Stimulated activated naive B cell treated with anti-CD40 and anti-IgM and Interleukin-4, amounts not matched to agents 10 μg/mL and 1 μg/mL and 100 μg/mL, for 72 hours (primary cell): ENCODE measurements around the gene CHST11.

Experiments
- ATAC-seq, 2 donors: fragments of 150-1000 bp; cut with Tn5 transposase; replicated peaks; 2 replicates each; pipeline ENCODE4 v1.10.0; 2021; ENCODE audit warnings: moderate library complexity in 1 of 2
- DNase-seq: peaks from one replicate; pipeline ENCODE4 v3.0.0; 2021
- H3K27ac Mint-ChIP-seq: one replicate; pipeline ENCODE4 v1.8.0; 2022; ENCODE audit warnings: mild to moderate bottlenecking, mixed read lengths
- H3K27me3 Mint-ChIP-seq, 2 donors: one replicate each; pipeline ENCODE4 v1.8.0; 2022; ENCODE audit warnings: mixed read lengths in 2 of 2
- H3K36me3 Mint-ChIP-seq, 2 donors: one replicate each; pipeline ENCODE4 v1.8.0; 2022; ENCODE audit warnings: mixed read lengths in 2 of 2, mild to moderate bottlenecking in 1 of 2
- H3K4me1 Mint-ChIP-seq, 2 donors: one replicate each; pipeline ENCODE4 v1.8.0; 2022; ENCODE audit warnings: mixed read lengths in 2 of 2, mild to moderate bottlenecking in 1 of 2
- H3K4me3 Mint-ChIP-seq, 2 donors: one replicate each; pipeline ENCODE4 v1.8.0; 2022; ENCODE audit warnings: mild to moderate bottlenecking in 2 of 2, mixed read lengths in 2 of 2, moderate library complexity in 1 of 2
- H3K9me3 Mint-ChIP-seq, 2 donors: one replicate each; pipeline ENCODE4 v1.8.0; 2022; ENCODE audit warnings: mixed read lengths in 2 of 2, mild to moderate bottlenecking in 1 of 2

Gene CHST11

GRCh38 chr12:104649921-104650320, 193.2 kb downstream of the CHST11 start:
- peaks cover 47 to 64% of the 10 kb centered on the region in 2 donors for H3K36me3 Mint-ChIP-seq
- no peaks in the 10 kb centered on the region for H3K27me3 Mint-ChIP-seq
- ATAC-seq, result no peak
- H3K4me3 Mint-ChIP-seq, result no peak overlapping the region
- no peak overlapping the region for H3K27ac Mint-ChIP-seq
- peaks cover 0 to 5% of the 10 kb centered on the region in 2 donors for H3K9me3 Mint-ChIP-seq
- H3K4me1 Mint-ChIP-seq, result peaks cover 50 to 86% of the 10 kb centered on the region in 2 donors
- DNase-seq, result no peak

- Mint-ChIP-seq H3K4me3 (no peak overlapping the region), H3K9me3 (peaks cover 0 to 5% of the 10 kb centered on the region in 2 donors), H3K27ac (no peak overlapping the region), H3K4me1 (peaks cover 50 to 86% of the 10 kb centered on the region in 2 donors), H3K36me3 (peaks cover 48 to 64% of the 10 kb centered on the region in 2 donors), H3K27me3 (no peaks in the 10 kb centered on the region)
- no peak for ATAC-seq
- no peak for DNase-seq
Measured at GRCh38 chr12:104650541-104650940, 193.8 kb downstream of the CHST11 start.

GRCh38 chr12:104651811-104652210, 195.1 kb downstream of the CHST11 start:
- no peak overlapping the region for H3K4me3 Mint-ChIP-seq
- no peaks in the 10 kb centered on the region for H3K27me3 Mint-ChIP-seq
- DNase-seq (no peak), ATAC-seq (no peak)
- peaks cover 45 to 86% of the 10 kb centered on the region in 2 donors for H3K4me1 Mint-ChIP-seq
- H3K36me3 Mint-ChIP-seq, result peaks cover 36 to 55% of the 10 kb centered on the region in 2 donors
- H3K27ac Mint-ChIP-seq, result no peak overlapping the region
- H3K9me3 Mint-ChIP-seq, result peaks cover 0 to 2% of the 10 kb centered on the region in 2 donors

GRCh38 chr12:104652358-104652757, 195.6 kb downstream of the CHST11 start:
- no peak overlapping the region for H3K4me3 Mint-ChIP-seq
- H3K36me3 Mint-ChIP-seq, result peaks cover 35 to 54% of the 10 kb centered on the region in 2 donors
- H3K27ac Mint-ChIP-seq, result no peak overlapping the region
- H3K9me3 Mint-ChIP-seq, result peaks cover 0 to 2% of the 10 kb centered on the region in 2 donors
- H3K27me3 Mint-ChIP-seq, result no peaks in the 10 kb centered on the region
- H3K4me1 Mint-ChIP-seq, result peaks cover 45 to 90% of the 10 kb centered on the region in 2 donors
- ATAC-seq, result no peak
- no peak for DNase-seq

GRCh38 chr12:104652910-104653309, 196.2 kb downstream of the CHST11 start:
- ATAC-seq (no peak), DNase-seq (no peak)
- Mint-ChIP-seq H3K4me3 (no peak overlapping the region), H3K4me1 (peaks cover 44 to 92% of the 10 kb centered on the region in 2 donors), H3K27ac (no peak overlapping the region), H3K36me3 (peaks cover 31 to 50% of the 10 kb centered on the region in 2 donors), H3K27me3 (no peaks in the 10 kb centered on the region), H3K9me3 (no peaks in the 10 kb centered on the region)

GRCh38 chr12:104653730-104654664, 197.2 kb downstream of the CHST11 start:
- no peak overlapping the region for H3K4me3 Mint-ChIP-seq
- no peaks in the 10 kb centered on the region for H3K9me3 Mint-ChIP-seq
- no peaks in the 10 kb centered on the region for H3K27me3 Mint-ChIP-seq
- H3K36me3 Mint-ChIP-seq, result peaks cover 31 to 50% of the 10 kb centered on the region in 2 donors
- DNase-seq (no peak), ATAC-seq (peak; percentile 31 to 46)
- H3K4me1 Mint-ChIP-seq, result peaks cover 43 to 92% of the 10 kb centered on the region in 2 donors
- peak overlapping the region; percentile 74 for H3K27ac Mint-ChIP-seq

GRCh38 chr12:104654665-104655609, 198.2 kb downstream of the CHST11 start:
- DNase-seq, result no peak
- H3K27ac Mint-ChIP-seq, result peak overlapping the region; percentile 56
- peaks cover 37 to 86% of the 10 kb centered on the region in 2 donors for H3K4me1 Mint-ChIP-seq
- no peak overlapping the region for H3K4me3 Mint-ChIP-seq
- no peaks in the 10 kb centered on the region for H3K27me3 Mint-ChIP-seq
- ATAC-seq, result no peak
- H3K9me3 Mint-ChIP-seq, result no peaks in the 10 kb centered on the region
- peaks cover 27 to 46% of the 10 kb centered on the region in 2 donors for H3K36me3 Mint-ChIP-seq

GRCh38 chr12:104656383-104656782, 199.6 kb downstream of the CHST11 start:
- Mint-ChIP-seq H3K36me3 (peaks cover 32 to 49% of the 10 kb centered on the region in 2 donors), H3K27ac (no peak overlapping the region), H3K4me3 (no peak overlapping the region), H3K27me3 (no peaks in the 10 kb centered on the region), H3K9me3 (no peaks in the 10 kb centered on the region), H3K4me1 (peaks cover 38 to 84% of the 10 kb centered on the region in 2 donors)
- no peak for DNase-seq
- ATAC-seq, result no peak

GRCh38 chr12:104656921-104657320, 200.2 kb downstream of the CHST11 start:
- no peak overlapping the region for H3K4me3 Mint-ChIP-seq
- ATAC-seq, result no peak
- no peak for DNase-seq
- H3K36me3 Mint-ChIP-seq, result peaks cover 28 to 46% of the 10 kb centered on the region in 2 donors
- H3K4me1 Mint-ChIP-seq, result peaks cover 36 to 78% of the 10 kb centered on the region in 2 donors
- no peaks in the 10 kb centered on the region for H3K27me3 Mint-ChIP-seq
- no peaks in the 10 kb centered on the region for H3K9me3 Mint-ChIP-seq
- no peak overlapping the region for H3K27ac Mint-ChIP-seq

GRCh38 chr12:104657726-104658484, 201.2 kb downstream of the CHST11 start:
- DNase-seq, result no peak
- Mint-ChIP-seq H3K27ac (peak overlapping the region; percentile 39), H3K4me1 (peaks cover 32 to 69% of the 10 kb centered on the region in 2 donors)

GRCh38 chr12:104659058-104659457, 202.3 kb downstream of the CHST11 start:
- Mint-ChIP-seq H3K27me3 (no peaks in the 10 kb centered on the region), H3K4me1 (peaks cover 28 to 65% of the 10 kb centered on the region in 2 donors), H3K36me3 (peaks cover 29 to 41% of the 10 kb centered on the region in 2 donors), H3K4me3 (no peak overlapping the region), H3K27ac (no peak overlapping the region), H3K9me3 (no peaks in the 10 kb centered on the region)
- ATAC-seq (no peak), DNase-seq (no peak)

More at GRCh38 chr12:104657726-104658484, 201.2 kb downstream of the CHST11 start:
- H3K27me3 Mint-ChIP-seq, result no peaks in the 10 kb centered on the region
- H3K4me3 Mint-ChIP-seq, result no peak overlapping the region
- H3K9me3 Mint-ChIP-seq, result no peaks in the 10 kb centered on the region
- H3K36me3 Mint-ChIP-seq, result peaks cover 31 to 41% of the 10 kb centered on the region in 2 donors
- peak; percentile 45 to 55 for ATAC-seq

- no peak for ATAC-seq
- no peaks in the 10 kb centered on the region for H3K9me3 Mint-ChIP-seq
- no peak overlapping the region for H3K4me3 Mint-ChIP-seq
- H3K36me3 Mint-ChIP-seq, result peaks cover 32 to 46% of the 10 kb centered on the region in 2 donors
- no peak for DNase-seq
- peaks cover 25 to 52% of the 10 kb centered on the region in 2 donors for H3K4me1 Mint-ChIP-seq
- no peaks in the 10 kb centered on the region for H3K27me3 Mint-ChIP-seq
- H3K27ac Mint-ChIP-seq, result no peak overlapping the region
Measured at GRCh38 chr12:104662203-104662602, 205.5 kb downstream of the CHST11 start.

GRCh38 chr12:104662908-104663307, 206.2 kb downstream of the CHST11 start:
- Mint-ChIP-seq H3K36me3 (peaks cover 32 to 46% of the 10 kb centered on the region in 2 donors), H3K9me3 (no peaks in the 10 kb centered on the region), H3K4me1 (peaks cover 24 to 51% of the 10 kb centered on the region in 2 donors), H3K4me3 (no peak overlapping the region), H3K27me3 (no peaks in the 10 kb centered on the region), H3K27ac (no peak overlapping the region)
- DNase-seq (no peak), ATAC-seq (no peak)
